SKM-1 (cell line): ENCODE data around the gene SRGAP3.

Source experiments
- DNase-seq: peaks from one replicate; lab custom pipeline; 2025; ENCODE audit not compliant: unreplicated experiment; lab: John Stamatoyannopoulos, UW

Gene SRGAP3

DNA sequence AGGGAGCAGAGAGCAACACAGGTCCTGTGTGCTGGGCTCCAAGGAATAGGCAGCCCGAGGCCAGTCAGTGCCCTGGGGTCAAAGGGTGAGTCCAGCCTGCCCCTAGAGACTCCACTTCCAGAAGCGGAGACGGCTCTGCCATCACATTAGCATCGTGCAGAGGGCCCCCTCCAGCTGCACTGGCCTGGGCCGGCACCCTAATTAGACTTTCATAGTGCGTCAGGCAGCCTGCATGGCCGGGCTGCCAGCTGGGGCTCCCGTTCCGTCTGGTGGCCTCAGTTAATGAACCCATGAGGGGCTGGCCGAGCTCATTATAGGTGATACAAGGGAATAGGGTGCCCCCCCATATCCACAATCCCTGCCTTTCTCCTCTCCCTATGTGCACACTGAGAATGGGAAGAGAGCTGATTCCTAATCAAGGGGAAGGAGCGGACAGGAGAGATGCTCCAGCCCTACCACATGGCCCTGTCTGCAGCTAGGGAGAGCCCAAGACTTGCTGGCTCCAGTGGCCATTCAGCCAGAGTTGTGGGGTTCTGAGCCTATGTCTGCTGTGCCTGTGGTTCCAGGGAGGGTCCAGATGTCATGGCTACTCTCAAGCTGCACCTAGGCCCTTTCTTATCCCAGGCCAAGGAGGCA is 128.0 kb downstream of the SRGAP3 start:
- DNase-seq: no peak

DNA sequence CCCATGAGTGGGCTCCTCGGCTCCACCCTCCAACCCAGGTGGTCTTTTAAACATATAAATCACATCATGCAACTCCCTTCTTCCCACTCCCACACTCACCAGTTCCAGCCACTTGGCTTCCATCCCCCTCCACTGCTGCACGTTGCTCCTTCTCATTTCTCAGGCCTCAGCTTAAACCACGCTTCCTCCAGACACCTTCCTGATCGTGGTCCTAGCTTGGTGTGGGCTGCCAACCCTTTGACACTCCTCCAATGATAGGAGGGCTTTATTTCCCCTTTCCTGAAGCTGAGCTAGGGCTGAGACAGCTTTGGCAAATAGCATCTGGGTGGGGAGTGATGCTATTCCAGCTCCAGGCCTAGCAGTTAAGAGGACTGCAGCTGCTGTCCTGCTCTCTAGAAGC is 130.1 kb downstream of the SRGAP3 start:
- DNase-seq: no peak

DNA sequence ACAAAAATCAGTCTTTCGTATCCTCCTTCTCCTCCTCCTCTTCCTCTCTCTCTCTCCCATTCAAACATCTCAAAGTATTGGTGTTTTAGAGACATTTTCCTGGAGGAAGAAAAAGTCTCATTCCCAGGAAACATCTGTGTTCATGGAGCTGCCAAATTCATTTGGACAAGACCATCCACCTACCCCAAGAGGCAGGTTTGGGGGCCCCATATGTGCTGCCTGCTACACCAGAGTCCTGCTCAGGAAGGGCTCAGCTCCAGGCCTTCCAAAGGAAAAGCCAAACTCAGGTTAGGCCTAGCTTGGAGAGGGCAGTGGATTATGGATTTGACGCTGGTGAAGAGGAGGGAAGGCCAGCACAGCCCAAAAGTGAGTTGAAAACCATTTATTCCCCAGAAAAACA is 131.2 kb downstream of the SRGAP3 start:
- no peak for DNase-seq

DNA sequence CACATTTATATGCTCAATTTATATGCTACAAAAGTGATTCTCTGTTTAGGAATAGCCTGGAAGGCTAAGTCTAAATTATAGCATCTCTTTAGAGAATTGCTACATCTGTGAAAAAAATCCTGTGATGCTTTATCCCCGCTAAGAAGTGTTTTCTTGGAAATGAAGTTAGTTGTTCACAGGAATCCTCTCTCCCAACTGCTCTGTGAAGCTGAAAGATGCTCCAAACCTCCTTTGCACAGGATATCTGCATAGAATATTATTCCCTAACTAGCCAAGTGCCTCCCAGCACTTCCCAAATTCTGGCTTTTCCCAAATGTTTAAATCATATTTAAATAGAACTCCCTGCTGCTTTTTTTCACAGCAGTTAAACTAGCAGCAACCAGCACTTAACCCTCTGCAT is 132.2 kb downstream of the SRGAP3 start:
- DNase-seq: no peak

DNA sequence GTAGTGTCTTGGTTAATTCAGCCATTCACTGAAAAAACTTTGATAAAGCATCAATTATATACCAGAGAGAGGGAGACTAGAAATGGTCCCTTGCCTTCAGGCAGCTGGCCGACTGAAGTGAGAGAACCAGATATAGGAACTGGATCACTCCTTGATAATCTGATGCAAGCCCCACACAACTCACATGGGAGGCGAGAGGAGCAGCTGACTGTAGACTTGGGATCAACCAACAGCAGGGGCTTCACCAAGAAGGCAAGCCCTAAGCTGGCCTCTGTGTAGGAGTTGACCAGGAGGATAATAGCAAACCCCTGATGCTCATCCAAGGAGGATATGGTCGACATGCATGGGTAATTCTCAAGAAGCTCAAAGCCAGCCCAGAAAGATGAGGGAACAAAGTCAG is 133.1 kb downstream of the SRGAP3 start:
- no peak for DNase-seq

DNA sequence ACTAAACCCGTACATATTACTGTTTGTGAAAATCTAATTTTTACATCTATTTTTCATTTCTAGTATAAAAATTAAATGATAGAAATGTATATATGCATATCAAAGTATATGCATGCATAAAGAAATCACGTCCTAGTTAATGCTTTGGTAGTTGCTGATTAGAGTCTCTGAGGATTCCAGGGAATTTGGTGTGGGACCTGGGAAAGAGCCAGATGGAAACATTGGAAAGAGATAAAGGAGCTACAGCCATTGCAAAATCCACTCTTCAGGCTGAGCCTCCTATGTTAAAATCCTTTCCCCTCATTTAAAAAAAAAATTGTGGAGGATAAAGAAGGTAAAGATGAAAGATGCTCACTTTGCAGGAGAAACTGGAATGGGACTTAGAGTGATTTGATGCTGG is 134.1 kb downstream of the SRGAP3 start:
- DNase-seq: no peak

DNA sequence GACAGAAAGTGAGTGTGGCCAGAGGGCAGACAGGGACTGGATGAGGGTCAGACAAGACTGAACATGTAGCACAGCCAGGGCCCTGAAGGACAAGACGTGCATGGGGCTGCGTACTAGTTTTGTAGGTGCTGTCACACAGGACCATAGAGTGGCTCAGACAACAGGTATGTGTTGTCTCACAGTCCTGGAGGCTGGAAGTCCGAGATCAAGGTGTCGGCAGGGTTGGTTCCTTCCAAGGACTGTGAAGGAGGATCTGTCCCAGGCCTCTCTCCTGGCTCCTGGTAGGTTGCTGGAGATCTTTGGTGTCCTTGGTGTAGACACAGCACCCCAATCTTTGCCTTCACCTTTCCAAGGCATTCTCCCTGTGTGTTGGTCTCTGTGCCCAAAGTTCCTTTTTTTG is 136.4 kb downstream of the SRGAP3 start:
- no peak for DNase-seq

DNA sequence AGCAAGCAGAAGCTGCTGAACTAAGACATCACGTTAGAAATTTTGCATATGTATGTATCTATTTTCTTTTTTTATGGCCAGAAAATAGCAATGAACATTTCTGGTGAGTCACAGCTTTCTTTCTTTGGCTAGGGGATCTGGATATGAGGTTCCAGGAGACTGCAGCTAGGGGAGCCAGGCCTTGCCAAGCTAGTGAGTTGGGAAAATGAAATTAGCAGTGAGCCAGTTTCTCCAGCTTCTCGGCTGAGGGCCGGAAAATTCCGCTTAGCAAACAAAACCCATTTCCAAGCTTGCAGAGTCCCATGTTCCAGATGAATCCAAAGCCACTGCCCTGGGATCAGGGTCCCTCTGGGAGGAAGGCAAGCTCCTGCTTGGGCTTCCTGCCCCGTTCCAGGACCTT is 137.6 kb downstream of the SRGAP3 start:
- no peak for DNase-seq

DNA sequence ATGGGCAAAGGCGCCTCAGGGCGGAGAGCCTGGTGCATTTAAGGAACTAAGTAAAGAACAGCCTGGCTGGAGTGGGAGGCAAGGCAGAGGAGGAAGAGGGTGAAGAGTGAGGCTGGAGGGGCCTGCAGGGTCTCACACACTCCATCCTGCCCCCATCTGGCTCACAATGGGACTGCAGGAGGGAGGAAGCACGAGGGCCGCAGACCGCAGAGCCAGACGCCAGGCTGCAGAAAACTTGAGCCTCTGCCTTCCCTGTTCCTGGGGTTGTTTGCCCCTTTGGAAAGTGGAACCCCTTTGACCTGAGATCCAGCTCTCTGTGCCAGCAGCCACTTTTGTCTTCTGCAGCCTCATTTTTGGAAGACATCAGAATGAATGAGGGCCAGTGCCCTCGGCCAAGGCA is 138.0 kb downstream of the SRGAP3 start:
- no peak for DNase-seq

DNA sequence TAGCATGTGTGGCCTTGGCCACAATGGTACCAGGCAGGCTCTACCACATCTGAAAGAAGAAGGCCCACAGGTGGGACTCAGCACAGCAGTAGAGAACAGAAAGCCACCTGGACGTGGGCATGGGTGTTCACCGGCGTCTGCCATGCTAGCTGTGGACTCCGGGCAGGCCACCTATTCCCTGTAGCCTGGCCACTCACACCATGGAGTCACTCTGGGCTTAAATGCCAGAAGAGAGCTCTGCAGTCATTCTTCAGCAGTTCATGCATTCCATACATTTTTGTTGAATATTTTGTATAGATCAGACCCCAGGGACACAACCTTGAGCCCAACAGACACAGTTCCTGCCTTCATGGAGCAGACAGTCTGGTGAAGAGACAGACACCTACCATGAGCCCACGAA is 138.6 kb downstream of the SRGAP3 start:
- DNase-seq: no peak

DNA sequence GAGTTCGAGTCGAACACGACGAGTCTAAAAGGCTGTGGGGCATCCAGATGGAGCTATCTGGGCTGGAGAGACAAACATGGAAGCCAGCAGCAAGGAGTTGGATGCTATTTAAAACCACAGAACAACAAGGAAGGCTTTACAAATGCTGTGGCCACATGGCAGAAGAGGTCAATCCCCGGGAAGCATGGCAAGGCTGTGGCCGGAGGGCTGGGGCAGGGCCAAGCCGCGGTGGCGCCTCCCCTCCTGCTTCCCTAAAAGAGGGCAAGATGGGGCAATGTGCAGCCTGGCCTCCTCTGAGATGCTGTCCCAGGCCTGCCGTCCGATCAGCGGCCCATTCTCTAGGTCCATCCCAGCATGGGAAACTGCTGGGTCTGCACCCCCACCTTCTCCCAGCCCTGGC is 139.1 kb downstream of the SRGAP3 start:
- DNase-seq: no peak

DNA sequence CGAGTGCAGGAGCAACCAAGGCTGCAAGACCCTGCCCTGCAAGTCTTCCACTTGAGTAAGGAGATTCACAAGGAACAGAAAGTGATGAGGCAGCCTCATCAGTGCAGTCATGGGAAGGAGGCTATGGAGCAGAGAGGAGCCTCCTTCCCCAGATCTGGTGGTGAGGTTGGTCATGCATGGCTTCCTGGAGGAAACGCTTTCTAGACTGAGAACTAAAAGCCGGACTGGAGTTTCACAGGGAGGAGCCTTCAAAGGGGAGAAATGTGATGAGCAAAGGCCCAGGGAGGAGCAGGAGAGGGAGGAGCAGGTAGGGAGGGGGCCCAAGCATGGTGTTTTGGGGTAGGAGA is 139.9 kb downstream of the SRGAP3 start:
- no peak for DNase-seq

DNA sequence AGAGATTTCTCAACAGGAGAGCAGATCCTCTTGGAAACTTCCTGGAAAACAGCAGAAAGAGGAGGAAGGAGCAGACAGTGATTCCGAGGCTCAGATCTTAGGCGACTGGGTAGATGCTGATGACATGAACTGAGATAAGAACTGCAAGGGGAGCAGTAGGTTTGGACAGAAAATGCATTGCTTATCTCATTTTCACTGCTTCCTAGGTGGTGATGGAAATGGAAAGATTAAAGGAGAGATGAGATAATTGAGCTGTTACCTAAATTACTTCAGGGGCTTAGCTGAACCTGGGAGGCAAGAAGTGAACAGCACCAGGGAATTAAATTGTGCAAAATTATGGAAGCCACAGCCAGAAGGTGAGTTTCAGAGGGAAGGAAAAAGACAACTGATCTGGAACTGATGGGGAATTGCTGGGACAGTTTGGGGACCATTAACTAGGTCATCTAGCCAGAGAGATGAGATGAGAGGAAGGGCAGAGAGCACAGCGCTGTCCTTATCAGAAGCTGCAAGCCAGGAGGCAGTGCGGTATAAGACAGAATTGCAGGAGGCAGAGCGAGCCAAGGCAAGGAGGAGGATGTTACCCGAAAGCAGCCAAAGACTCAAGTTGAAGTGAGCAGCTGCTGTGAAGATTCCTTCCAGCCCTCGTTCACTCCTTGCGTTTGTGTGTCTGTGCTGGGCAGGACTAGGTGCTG is 140.4 kb downstream of the SRGAP3 start:
- DNase-seq: no peak

DNA sequence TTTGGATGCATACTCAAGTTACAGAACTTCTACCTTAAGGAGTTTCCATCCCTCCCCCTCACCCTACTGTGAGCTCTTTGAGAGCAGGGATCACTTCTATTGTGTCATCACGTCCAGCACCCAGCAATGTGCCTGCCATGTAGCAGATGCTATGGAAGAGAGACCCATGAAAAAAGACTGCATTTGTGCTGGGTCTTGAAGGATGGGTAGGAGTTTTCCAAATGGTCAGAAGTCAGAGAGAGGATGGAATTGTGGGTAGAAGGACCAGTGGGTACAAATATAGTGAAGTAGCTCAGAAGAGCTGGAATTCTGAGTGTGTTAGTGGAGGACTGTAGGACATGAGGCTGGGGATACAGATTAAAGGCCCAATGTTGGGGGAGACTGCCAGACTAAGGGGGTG is 141.7 kb downstream of the SRGAP3 start:
- no peak for DNase-seq

DNA sequence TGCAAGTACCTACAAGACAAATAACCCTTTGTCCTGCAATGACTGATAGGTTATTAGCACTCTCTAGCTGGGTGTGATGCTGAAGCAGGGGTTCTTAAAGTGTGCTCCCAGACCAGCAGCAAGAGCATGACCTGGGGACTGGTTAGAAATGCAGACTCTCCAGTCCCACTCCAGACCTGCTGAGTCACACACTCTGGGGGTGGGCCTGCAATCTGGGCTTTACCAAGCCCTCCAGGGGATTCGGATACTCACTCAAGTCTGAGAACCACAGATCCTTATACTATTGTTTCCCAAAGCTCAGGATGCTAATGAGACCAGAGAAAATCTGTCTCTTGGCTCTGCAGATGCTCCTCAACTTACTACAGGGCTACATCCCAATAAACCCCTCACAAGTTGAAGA is 144.0 kb downstream of the SRGAP3 start:
- no peak for DNase-seq

DNA sequence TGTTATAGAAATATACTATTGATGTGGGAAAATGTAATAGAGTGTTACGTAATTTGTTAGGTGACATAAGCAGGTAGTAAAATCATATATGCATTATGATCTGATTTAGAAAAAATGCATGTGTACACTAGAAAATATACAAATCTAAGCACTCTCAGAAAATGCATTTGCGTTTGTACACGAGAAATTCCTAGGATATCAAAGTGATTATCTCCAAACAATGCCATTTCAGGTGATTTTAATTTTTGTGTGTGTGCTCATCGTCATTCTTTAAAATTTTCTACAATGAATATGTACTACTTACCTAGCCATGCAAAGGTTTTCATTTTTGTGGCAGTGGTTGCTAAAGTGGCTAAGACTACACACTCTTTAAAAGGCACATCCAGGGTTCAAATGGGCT is 145.3 kb downstream of the SRGAP3 start:
- no peak for DNase-seq

DNA sequence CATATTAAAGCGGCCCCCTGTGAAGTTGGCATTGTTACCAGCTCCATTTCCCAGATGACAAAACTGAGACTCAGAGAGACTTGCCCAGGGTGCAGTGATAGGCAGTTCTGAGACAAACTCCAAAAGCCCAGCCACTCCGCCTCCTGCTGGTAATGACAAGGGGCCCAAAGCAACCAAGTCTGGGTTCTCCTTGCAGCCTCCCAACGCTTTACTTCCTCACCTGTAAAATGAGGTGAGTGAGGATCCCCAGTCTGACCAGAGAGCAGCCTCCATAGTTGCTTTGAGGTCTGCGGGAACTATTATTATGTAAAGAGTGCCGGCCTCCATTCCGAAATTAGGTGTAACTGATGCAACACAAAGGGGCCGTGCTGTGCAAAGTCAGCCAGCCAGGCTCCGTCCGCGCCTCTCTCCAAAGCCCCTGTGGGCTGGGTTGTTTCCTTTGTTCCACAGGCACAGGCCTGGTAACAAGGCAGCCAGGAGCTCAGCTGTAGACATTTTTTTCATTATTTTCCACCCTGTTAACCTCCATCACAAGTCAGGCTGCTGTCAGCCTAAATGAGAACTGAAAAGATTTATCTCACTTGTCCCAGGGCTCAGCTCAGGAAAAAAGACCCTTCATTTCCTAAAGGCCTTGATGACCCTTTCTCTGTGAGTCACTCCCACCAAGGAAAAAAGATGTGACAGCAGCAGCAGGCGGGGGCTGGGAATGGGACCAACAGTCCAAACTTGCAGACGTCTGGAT is 147.0 kb downstream of the SRGAP3 start:
- no peak for DNase-seq

DNA sequence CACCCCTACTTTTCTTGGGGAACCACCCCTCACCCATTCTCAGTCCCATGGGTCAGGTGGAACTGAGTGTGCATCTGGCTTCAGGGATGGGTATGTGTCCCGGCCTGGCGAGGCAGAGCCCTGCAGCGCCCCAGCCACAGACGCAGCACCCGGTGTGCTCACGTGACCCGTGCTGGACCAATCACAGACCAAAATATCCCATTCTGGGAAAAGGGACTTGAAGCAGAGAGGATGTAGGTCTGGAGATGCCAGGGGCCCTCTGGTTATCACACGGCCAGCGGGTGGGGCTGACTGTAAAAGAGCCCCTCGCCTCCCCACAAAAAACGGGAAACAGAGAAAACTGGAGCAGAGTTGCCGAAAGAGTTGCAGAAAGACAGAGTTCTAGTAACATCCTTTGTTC is 148.2 kb downstream of the SRGAP3 start:
- no peak for DNase-seq

DNA sequence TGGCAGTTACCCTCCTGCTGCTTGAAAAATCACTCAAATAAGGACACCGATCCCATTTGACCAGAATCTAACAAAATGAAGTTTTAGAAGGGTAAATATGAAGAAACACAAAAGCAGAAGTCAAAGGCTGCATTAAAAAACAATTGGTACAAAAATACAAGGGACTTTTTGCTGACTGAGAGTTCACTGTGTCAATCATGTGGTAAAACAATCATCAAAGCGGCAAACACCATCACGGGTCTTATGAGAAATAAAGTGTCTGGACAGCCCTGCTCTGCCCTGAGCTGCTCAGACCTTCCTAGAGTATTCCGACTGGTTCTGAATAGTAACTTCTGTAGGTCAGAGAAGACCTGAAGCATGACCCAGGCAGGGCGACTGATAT is 148.9 kb downstream of the SRGAP3 start:
- DNase-seq: no peak

DNA sequence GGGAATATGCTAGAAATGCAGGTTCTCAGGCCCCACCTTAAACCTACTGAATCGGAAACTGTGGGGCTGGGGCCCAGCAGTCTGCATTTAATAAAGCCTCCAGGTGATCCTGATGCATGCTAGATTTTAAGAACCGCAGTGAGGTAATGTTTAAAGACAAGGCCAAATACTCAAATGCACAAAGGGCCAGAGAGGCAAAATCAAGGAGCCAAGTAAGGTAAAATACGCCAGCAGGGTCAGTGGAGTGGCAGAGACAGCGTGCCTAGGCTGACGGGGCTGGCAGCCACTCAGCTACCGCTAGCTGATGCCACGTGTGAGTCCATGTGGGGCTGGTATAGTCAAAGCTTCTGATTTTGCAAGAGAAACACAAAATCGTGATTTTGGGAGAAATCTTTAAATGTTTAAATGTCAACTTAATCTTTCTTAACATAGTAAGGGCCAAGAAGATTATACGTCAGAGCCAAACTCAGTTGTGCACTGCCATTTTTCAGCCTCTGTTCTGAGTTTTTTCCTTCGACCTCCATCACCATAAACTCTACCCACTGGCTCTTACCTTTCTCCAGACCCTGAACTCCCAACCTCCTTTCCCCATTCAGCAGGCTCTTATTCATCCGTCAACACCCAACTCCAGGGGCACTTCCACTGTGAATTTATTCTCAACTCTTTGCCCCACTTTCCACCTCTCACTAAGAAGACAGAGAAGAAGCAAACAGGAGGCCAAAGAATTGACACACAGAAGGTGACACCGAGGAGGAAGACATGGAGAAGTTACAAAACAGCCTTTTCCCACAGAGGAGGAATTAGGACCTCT is 149.5 kb downstream of the SRGAP3 start:
- no peak for DNase-seq

DNA sequence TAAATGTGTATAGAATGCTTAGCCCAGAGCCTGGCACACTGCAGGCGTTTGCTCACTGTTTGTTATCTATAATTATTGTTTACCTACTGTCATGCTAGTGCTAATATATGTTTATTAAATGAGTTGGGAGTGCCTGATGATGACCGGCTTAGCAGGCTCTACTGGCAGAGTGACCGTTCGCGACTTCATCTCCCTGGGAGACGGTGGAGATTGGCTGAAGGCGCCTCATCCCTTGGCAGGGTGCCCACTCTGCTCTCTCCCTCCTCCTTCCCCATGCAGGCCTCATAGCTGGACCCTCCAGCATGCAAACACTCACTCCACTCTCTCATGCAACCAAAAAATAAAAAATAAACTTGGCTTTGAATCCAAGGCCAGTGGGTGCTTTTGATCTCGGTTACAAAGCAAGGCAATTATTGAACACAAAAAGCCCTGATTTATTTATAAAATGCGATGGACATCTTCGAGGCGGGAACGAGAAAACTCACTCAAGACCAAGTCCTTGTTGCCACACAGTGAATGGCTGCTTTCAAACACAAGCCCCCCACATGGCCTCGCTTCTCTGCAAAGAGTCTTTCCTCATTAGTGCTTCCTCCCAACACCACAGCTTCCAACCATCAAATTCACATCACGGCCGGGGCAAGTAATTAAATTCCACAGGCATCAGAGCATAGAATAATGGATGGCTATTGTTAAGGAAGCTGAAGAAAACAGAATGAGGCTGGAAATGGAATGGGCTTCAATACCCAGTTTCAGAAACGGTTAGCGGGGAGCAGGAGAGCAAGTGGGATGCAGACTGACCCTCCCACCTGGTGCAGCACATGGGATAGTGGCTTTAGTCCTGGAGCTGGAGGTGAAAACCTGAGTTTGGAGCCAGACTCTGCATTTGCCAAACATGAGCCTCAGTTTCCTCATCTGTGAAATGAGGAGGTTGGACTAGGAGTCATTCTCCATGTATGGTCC is 150.4 kb downstream of the SRGAP3 start:
- no peak for DNase-seq
